ENCODE measurements around the gene DIP2A. TPM values are rescaled to one million over a fixed set of nuclear protein-coding genes. Genes with fewer than 3 reads are reported as not detected.

The DIP2A gene, protein sequence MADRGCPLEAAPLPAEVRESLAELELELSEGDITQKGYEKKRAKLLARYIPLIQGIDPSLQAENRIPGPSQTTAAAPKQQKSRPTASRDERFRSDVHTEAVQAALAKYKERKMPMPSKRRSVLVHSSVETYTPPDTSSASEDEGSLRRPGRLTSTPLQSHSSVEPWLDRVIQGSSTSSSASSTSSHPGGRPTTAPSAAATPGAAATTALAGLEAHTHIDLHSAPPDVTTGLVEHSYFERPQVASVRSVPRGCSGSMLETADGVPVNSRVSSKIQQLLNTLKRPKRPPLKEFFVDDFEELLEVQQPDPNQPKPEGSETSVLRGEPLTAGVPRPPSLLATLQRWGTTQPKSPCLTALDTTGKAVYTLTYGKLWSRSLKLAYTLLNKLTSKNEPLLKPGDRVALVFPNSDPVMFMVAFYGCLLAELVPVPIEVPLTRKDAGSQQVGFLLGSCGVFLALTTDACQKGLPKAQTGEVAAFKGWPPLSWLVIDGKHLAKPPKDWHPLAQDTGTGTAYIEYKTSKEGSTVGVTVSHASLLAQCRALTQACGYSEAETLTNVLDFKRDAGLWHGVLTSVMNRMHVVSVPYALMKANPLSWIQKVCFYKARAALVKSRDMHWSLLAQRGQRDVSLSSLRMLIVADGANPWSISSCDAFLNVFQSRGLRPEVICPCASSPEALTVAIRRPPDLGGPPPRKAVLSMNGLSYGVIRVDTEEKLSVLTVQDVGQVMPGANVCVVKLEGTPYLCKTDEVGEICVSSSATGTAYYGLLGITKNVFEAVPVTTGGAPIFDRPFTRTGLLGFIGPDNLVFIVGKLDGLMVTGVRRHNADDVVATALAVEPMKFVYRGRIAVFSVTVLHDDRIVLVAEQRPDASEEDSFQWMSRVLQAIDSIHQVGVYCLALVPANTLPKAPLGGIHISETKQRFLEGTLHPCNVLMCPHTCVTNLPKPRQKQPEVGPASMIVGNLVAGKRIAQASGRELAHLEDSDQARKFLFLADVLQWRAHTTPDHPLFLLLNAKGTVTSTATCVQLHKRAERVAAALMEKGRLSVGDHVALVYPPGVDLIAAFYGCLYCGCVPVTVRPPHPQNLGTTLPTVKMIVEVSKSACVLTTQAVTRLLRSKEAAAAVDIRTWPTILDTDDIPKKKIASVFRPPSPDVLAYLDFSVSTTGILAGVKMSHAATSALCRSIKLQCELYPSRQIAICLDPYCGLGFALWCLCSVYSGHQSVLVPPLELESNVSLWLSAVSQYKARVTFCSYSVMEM (N-terminal part only)
- total RNA-seq = 10 to 100 TPM; 61.2 to 66.1 TPM
- 45.5 TPM for polyA plus RNA-seq (2013, experiment 1 of 2)
- 63.9 TPM for polyA plus RNA-seq (2013, experiment 2 of 2)
- 27.3 to 291 (median 132) reads per million in 172 experiments for total RNA-seq

DNA sequence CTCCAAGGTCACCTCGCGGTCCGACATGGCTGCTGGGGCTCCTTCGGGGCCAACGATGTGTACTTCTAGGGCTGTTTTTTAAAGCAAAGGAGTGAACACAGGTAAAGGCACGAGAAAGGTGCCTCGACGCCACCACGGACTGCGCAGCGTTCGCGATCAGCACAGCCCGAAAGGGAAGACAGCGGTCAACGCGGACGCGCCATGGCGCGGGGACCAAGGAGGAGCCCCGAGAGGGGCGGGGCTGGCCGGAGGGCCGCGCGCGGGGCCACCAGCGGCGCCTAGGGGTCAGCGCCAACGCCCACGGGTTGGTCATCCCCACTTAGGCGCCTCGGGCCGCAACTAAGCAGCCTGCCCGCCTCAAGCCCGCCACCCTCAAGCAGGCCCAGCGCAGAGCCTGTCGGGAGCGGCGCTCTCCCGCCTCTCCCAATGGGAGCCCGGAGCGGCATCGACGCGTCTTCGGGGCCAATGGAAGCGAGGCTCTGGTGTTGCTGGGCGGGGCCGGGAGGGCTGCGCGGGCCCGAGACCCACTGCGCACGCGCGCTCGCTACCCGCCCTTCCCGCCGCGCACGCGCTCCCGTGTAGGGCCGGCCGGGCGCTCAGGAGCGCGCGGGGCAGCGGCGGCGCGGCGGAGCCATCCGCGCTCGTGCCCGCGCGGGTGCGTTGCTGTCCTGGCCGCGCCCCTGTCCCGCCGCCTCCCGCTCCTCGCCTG, at the start of gene DIP2A:
Gene DIP2A, plus strand, starts transcription at position 577 of the 709 bp plus-strand sequence. CDS start 241 bp downstream, outside the sequence.
- Mint-ChIP-seq H3K27ac (peak within 1 kb of the TSS; percentile 93), H3K4me1 (ENCODE audit: low read depth) (peaks cover 63% of the 10 kb centered on the region), H3K27me3 (no peaks in the 10 kb centered on the region), H3K4me3 (peak within 1 kb of the TSS; percentile 94), H3K9me3 (no peaks in the 10 kb centered on the region), H3K36me3 (ENCODE audit: low read depth) (peaks cover 31% of the 10 kb centered on the region)
- CTCF ChIA-PET = interaction anchor here (1.0 to 1.1 kb wide), 2 partner anchors 9 to 181 kb away, joined by 3 to 4 read pairs; no protein-coding TSS in a partner anchor
- Histone ChIP-seq H3K27me3 (ENCODE audit: control insufficient read depth in 1 of 2, insufficient read depth in 2 of 2, low read length in 2 of 2) (no peaks in the 10 kb centered on the region), H3K4me1 (ENCODE audit: insufficient read depth, low read length) (peaks cover 35% of the 10 kb centered on the region), H3K36me3 (ENCODE audit: insufficient read depth, low read length) (peaks cover 15% of the 10 kb centered on the region), H3K9me3 (ENCODE audit: control insufficient read depth in 1 of 2, insufficient read depth in 1 of 2, low read length in 2 of 2) (no peaks in the 10 kb centered on the region), H3K4me3 (ENCODE audit: low read length) (peak within 1 kb of the TSS; percentile 89), H3K27ac (ENCODE audit: low read depth in 1 of 2, low read length in 2 of 2) (peak within 1 kb of the TSS; percentile 78 to 86)
- TF ChIP-seq, protein P1, sequence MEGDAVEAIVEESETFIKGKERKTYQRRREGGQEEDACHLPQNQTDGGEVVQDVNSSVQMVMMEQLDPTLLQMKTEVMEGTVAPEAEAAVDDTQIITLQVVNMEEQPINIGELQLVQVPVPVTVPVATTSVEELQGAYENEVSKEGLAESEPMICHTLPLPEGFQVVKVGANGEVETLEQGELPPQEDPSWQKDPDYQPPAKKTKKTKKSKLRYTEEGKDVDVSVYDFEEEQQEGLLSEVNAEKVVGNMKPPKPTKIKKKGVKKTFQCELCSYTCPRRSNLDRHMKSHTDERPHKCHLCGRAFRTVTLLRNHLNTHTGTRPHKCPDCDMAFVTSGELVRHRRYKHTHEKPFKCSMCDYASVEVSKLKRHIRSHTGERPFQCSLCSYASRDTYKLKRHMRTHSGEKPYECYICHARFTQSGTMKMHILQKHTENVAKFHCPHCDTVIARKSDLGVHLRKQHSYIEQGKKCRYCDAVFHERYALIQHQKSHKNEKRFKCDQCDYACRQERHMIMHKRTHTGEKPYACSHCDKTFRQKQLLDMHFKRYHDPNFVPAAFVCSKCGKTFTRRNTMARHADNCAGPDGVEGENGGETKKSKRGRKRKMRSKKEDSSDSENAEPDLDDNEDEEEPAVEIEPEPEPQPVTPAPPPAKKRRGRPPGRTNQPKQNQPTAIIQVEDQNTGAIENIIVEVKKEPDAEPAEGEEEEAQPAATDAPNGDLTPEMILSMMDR (IDR thresholded peaks at IDR 0.05) = no peak
- POLR2A ChIA-PET = interaction anchor here (0.7 to 5.4 kb wide), 12 partner anchors 10 to 178 kb away, joined by 3 to 68 read pairs (median 5); partner anchors contain the start of gene PRMT2
- ATAC-seq (ENCODE audit: poor library complexity) = peak; percentile 97
- intact Hi-C loops (cut with DNase I, micrococcal nuclease) = loop anchor here in 1 of 2 experiments (1.0 to 5.0 kb wide), 4 partner anchors 94 to 228 kb away; partner anchors contain the start of genes C21orf58 and YBEY
- peak; percentile 85 to 99 (median 93) for DNase-seq

DNA sequence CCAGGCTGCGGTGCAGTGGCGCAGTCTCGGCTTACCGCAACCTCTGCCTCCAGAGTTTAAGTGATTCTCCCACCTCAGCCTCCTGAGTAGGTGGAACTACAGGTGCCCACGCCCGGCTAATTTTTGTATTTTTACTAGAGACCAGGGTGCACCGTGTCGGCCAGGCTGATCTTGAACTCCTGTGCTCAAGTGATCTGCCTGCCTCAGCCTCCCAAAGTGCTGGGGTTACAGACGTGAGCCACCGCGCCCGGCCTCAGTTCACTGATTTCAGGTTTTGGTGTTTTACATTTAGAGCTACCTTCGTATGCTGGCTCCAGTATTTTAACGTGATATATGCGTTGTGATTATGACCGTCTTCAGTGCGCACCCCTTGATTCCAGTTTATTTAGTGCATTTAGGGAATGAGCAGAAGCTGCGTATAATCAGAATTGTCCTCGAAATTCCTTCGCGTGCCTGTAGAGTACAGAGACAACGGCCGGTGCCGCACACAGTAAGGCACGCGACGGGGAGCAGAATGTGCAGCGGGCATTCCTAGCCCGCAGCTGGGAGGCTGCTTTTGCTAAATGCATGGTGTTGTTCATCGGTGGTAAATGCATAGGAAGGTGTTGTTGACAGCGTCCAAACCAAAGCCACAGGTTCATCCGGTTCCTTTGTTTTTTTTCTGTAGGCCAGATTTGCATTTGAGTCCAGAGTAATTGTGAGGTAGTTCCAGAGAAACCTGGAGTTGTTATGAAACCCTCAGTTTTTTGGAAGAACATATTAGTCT, 48.9 kb upstream of the DIP2A start:
- no peaks in the 10 kb centered on the region for H3K4me1 ChIP-seq (ENCODE audit: insufficient read depth, low read length)
- peaks cover 26% of the 10 kb centered on the region for H3K36me3 ChIP-seq (ENCODE audit: insufficient read depth, low read length)
- no peak overlapping the region for H3K27ac Mint-ChIP-seq
- intact Hi-C loops (cut with DNase I, micrococcal nuclease) = no loop called here
- no peaks in the 10 kb centered on the region for H3K4me1 Mint-ChIP-seq (ENCODE audit: low read depth)
- no peaks in the 10 kb centered on the region for H3K9me3 ChIP-seq (ENCODE audit: control insufficient read depth in 1 of 2, insufficient read depth in 1 of 2, low read length in 2 of 2)
- no peak overlapping the region for H3K4me3 ChIP-seq (ENCODE audit: low read length)
- TF ChIP-seq, protein P1 (IDR thresholded peaks at IDR 0.05) = no peak
- CTCF ChIA-PET = no interaction called here
- no peaks in the 10 kb centered on the region for H3K27me3 ChIP-seq (ENCODE audit: control insufficient read depth in 1 of 2, insufficient read depth in 2 of 2, low read length in 2 of 2)
- H3K4me3 Mint-ChIP-seq = no peak overlapping the region
- peak in 2 of 14 experiments; percentile 3 to 42 for DNase-seq
- no peak overlapping the region for H3K27ac ChIP-seq (ENCODE audit: low read depth in 1 of 2, low read length in 2 of 2)
- POLR2A ChIA-PET = no interaction called here
- H3K36me3 Mint-ChIP-seq (ENCODE audit: low read depth) = peaks cover 40% of the 10 kb centered on the region
- no peaks in the 10 kb centered on the region for H3K27me3 Mint-ChIP-seq
- H3K9me3 Mint-ChIP-seq = no peaks in the 10 kb centered on the region
- ATAC-seq (ENCODE audit: poor library complexity) = no peak
